ENCODE results near the gene CTDSPL2. TPM values are rescaled to one million over a fixed set of nuclear protein-coding genes. Genes with fewer than 3 reads are reported as not detected.

The CTDSPL2 gene
- total and polyA plus RNA-seq, 2 experiments from 2014 or later, result 21.1 to 48.2 TPM

DNA sequence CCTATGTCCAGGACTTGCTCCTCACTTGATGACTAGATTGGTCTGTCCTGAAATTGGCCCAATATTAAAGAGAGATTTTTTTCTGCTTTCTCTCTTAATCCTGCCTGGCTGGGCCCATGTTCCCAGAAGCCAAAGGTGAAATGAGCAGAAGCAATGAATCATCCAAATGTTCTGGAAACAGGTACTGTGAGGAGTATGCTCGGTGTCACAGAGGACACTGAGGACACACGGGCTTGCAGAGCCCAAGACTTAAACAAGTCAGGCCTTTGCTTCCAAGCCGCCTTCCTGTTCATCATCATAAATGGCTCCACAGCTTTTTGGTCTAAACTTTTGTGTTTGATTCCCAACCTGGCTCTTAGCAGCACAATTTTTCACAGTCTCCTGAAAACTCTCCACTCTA lies 140.9 kb downstream of the CTDSPL2 start:
- no peak overlapping the region for H3K4me3 ChIP-seq
- H3K9me2 ChIP-seq (ENCODE audit: insufficient read depth), result no peaks in the 10 kb centered on the region
- 82 to 84% methylated on average over 3 of the region's 3 CpGs for WGBS, 2 experiments (ENCODE audit: low coverage in 1 of 2, low lambda C conversion rate in 2 of 2, missing lambda C conversion rate in 2 of 2)
- H3K27me3 ChIP-seq (replicated peaks; ENCODE audit: insufficient read depth), result no peaks in the 10 kb centered on the region
- H3K27ac ChIP-seq, result no peak overlapping the region
- H3K36me3 ChIP-seq (ENCODE audit: low read depth), result peaks cover 39% of the 10 kb centered on the region
- H4K20me1 ChIP-seq (ENCODE audit: insufficient read depth), result no peaks in the 10 kb centered on the region
- H2AFZ ChIP-seq, result no peak overlapping the region
- H3K79me2 ChIP-seq (ENCODE audit: insufficient read depth), result no peaks in the 10 kb centered on the region
- peaks cover 33% of the 10 kb centered on the region for H3F3A ChIP-seq (ENCODE audit: insufficient read depth)
- no peaks in the 10 kb centered on the region for H3K9me3 ChIP-seq (ENCODE audit: low read depth)
- in situ Hi-C loops (cut with MboI), result no loop called here
- no peak for DNase-seq
- H3K4me1 ChIP-seq (ENCODE audit: insufficient read depth), result no peaks in the 10 kb centered on the region
- H3K9ac ChIP-seq, result no peak overlapping the region
- TF ChIP-seq EZH2phosphoT487 (IDR thresholded peaks at IDR 0.05; ENCODE audit: insufficient read depth, low read depth), result no peak
- no peak for TF ChIP-seq EZH2 (IDR thresholded peaks at IDR 0.05; ENCODE audit: insufficient read depth, poor library complexity, severe bottlenecking)
- no peak overlapping the region for H3K4me2 ChIP-seq (ENCODE audit: unreplicated experiment)

- Histone ChIP-seq H3K79me2 (ENCODE audit: insufficient read depth) (no peaks in the 10 kb centered on the region), H3K9me3 (ENCODE audit: low read depth) (no peaks in the 10 kb centered on the region), H3K27me3 (replicated peaks; ENCODE audit: insufficient read depth) (no peaks in the 10 kb centered on the region), H3K4me3 (no peak overlapping the region), H3K9me2 (ENCODE audit: insufficient read depth) (no peaks in the 10 kb centered on the region), H3K4me1 (ENCODE audit: insufficient read depth) (no peaks in the 10 kb centered on the region), H3K27ac (no peak overlapping the region), H2AFZ (no peak overlapping the region), H3F3A (ENCODE audit: insufficient read depth) (peaks cover 25% of the 10 kb centered on the region), H4K20me1 (ENCODE audit: insufficient read depth) (no peaks in the 10 kb centered on the region), H3K4me2 (ENCODE audit: unreplicated experiment) (no peak overlapping the region), H3K36me3 (ENCODE audit: low read depth) (peaks cover 29% of the 10 kb centered on the region), H3K9ac (no peak overlapping the region)
- WGBS, 2 experiments (ENCODE audit: low coverage in 1 of 2, low lambda C conversion rate in 2 of 2, missing lambda C conversion rate in 2 of 2), result 95 to 100% methylated on average over 4 of the region's 4 CpGs
- DNase-seq, result no peak
- in situ Hi-C loops (cut with MboI), result no loop called here
- TF ChIP-seq EZH2 (IDR thresholded peaks at IDR 0.05; ENCODE audit: insufficient read depth, poor library complexity, severe bottlenecking) (no peak), EZH2phosphoT487 (IDR thresholded peaks at IDR 0.05; ENCODE audit: insufficient read depth, low read depth) (no peak)
These were observed 141.9 kb downstream of the CTDSPL2 start for GRCh38 chr15:44569316-44569715.

- WGBS, 2 experiments (ENCODE audit: low coverage in 1 of 2, low lambda C conversion rate in 2 of 2, missing lambda C conversion rate in 2 of 2), result 97 to 100% methylated on average over 4 of the region's 4 CpGs
- no peak overlapping the region for H3K27ac ChIP-seq
- no peak for DNase-seq
- no peak overlapping the region for H3K4me3 ChIP-seq
- H3F3A ChIP-seq (ENCODE audit: insufficient read depth), result peaks cover 18% of the 10 kb centered on the region
- peaks cover 19% of the 10 kb centered on the region for H3K36me3 ChIP-seq (ENCODE audit: low read depth)
- H3K9me2 ChIP-seq (ENCODE audit: insufficient read depth), result no peaks in the 10 kb centered on the region
- TF ChIP-seq EZH2phosphoT487 (IDR thresholded peaks at IDR 0.05; ENCODE audit: insufficient read depth, low read depth), result no peak
- no peak for TF ChIP-seq EZH2 (IDR thresholded peaks at IDR 0.05; ENCODE audit: insufficient read depth, poor library complexity, severe bottlenecking)
- H3K4me2 ChIP-seq (ENCODE audit: unreplicated experiment), result no peak overlapping the region
- in situ Hi-C loops (cut with MboI), result no loop called here
- H3K9ac ChIP-seq, result no peak overlapping the region
- H3K9me3 ChIP-seq (ENCODE audit: low read depth), result no peaks in the 10 kb centered on the region
- H4K20me1 ChIP-seq (ENCODE audit: insufficient read depth), result no peaks in the 10 kb centered on the region
- H3K79me2 ChIP-seq (ENCODE audit: insufficient read depth), result no peaks in the 10 kb centered on the region
- H3K4me1 ChIP-seq (ENCODE audit: insufficient read depth), result no peaks in the 10 kb centered on the region
- no peak overlapping the region for H2AFZ ChIP-seq
- no peaks in the 10 kb centered on the region for H3K27me3 ChIP-seq (replicated peaks; ENCODE audit: insufficient read depth)
These were observed 142.9 kb downstream of the CTDSPL2 start for GRCh38 chr15:44570361-44570760.

DNA sequence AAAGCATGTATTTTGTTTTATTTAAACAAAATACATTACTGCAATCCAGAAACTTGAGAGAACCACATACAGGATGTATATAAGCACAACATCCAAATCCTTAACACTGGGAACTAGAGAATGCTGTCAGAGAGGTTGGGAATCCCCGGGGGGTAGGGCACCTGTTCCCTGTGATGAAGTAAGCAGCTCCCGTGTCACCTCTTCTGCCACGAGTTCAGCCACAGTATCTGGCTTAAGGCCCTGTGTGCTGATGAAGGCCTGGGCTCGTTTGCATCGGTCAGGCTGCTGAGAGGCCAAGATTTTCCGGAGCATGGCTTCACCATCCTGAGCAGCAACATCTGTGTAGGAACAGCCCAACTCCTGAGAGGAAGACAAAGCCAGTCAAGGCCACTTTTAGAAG lies 146.0 kb downstream of the CTDSPL2 start:
- Histone ChIP-seq H3K79me2 (ENCODE audit: insufficient read depth) (no peaks in the 10 kb centered on the region), H3K27ac (no peak overlapping the region), H3K9me3 (ENCODE audit: low read depth) (no peaks in the 10 kb centered on the region), H3K4me1 (ENCODE audit: insufficient read depth) (no peaks in the 10 kb centered on the region), H4K20me1 (ENCODE audit: insufficient read depth) (no peaks in the 10 kb centered on the region), H3F3A (ENCODE audit: insufficient read depth) (peaks cover 13% of the 10 kb centered on the region), H3K4me2 (ENCODE audit: unreplicated experiment) (no peak overlapping the region), H3K9ac (no peak overlapping the region), H3K9me2 (ENCODE audit: insufficient read depth) (no peaks in the 10 kb centered on the region), H3K27me3 (replicated peaks; ENCODE audit: insufficient read depth) (no peaks in the 10 kb centered on the region), H3K36me3 (ENCODE audit: low read depth) (peaks cover 11% of the 10 kb centered on the region; the same call in 1 of the 2 replicates), H2AFZ (no peak overlapping the region), H3K4me3 (no peak overlapping the region)
- 97% methylated on average over 6 of the region's 6 CpGs for WGBS, 2 experiments (ENCODE audit: low coverage in 1 of 2, low lambda C conversion rate in 2 of 2, missing lambda C conversion rate in 2 of 2)
- in situ Hi-C loops (cut with MboI), result no loop called here
- no peak for DNase-seq
- TF ChIP-seq EZH2 (IDR thresholded peaks at IDR 0.05; ENCODE audit: insufficient read depth, poor library complexity, severe bottlenecking) (no peak), EZH2phosphoT487 (IDR thresholded peaks at IDR 0.05; ENCODE audit: insufficient read depth, low read depth) (no peak)

DNA sequence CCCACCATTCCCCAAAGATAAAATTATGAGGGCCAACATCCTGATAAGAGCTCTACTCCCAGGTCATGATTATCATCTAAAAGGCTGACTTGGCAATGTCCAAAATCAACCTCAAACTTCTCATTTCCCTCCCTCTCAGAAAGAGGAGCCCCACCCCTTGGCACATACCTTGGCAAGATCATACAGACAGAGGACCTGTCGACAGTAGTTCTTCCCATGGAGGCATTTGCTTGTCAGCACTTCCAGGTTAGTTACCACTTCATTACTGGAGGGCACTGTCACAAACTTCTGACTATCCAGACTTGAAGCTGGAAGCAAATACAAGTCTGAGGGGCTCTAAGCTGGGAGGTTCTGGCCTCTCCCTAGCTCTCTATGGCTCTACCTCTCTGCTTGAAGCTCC lies 147.3 kb downstream of the CTDSPL2 start:
- no peak overlapping the region for H3K27ac ChIP-seq
- 83 to 100% methylated on average over 1 of the region's 1 CpG for WGBS, 2 experiments (ENCODE audit: low coverage in 1 of 2, low lambda C conversion rate in 2 of 2, missing lambda C conversion rate in 2 of 2)
- no peak overlapping the region for H3K4me3 ChIP-seq
- no peak overlapping the region for H3K9ac ChIP-seq
- in situ Hi-C loops (cut with MboI), result loop anchor here (25.0 kb wide), 1 partner anchor 163 kb away; the partner anchor contains the start of gene TRIM69
- no peaks in the 10 kb centered on the region for H3K27me3 ChIP-seq (replicated peaks; ENCODE audit: insufficient read depth)
- no peaks in the 10 kb centered on the region for H4K20me1 ChIP-seq (ENCODE audit: insufficient read depth)
- H3K4me1 ChIP-seq (ENCODE audit: insufficient read depth), result no peaks in the 10 kb centered on the region
- no peak overlapping the region for H3K4me2 ChIP-seq (ENCODE audit: unreplicated experiment)
- peaks cover 6% of the 10 kb centered on the region; the same call in 1 of the 2 replicates for H3K79me2 ChIP-seq (ENCODE audit: insufficient read depth)
- DNase-seq, result no peak
- TF ChIP-seq EZH2 (IDR thresholded peaks at IDR 0.05; ENCODE audit: insufficient read depth, poor library complexity, severe bottlenecking) (no peak), EZH2phosphoT487 (IDR thresholded peaks at IDR 0.05; ENCODE audit: insufficient read depth, low read depth) (no peak)
- no peaks in the 10 kb centered on the region for H3K9me3 ChIP-seq (ENCODE audit: low read depth)
- no peaks in the 10 kb centered on the region for H3K9me2 ChIP-seq (ENCODE audit: insufficient read depth)
- peaks cover 15% of the 10 kb centered on the region; the same call in 1 of the 2 replicates for H3K36me3 ChIP-seq (ENCODE audit: low read depth)
- H2AFZ ChIP-seq, result no peak overlapping the region
- H3F3A ChIP-seq (ENCODE audit: insufficient read depth), result peaks cover 4% of the 10 kb centered on the region; the same call in 1 of the 2 replicates

Other genes with a start within 250 kb of the CTDSPL2 start
- gene FRMD5, start 232.4 kb upstream of the CTDSPL2 start, total RNA-seq (2014; rRNA removed; shearing (Covaris generic)), result 0.63 and 2.9 TPM in 2 replicates
- gene FRMD5, start 232.4 kb upstream of the CTDSPL2 start, polyA plus RNA-seq (2016; fragmentation: Nextera tagmentation; extraction: Ambion mirVana), result 0.35 and 0.65 TPM in 2 replicates
- gene GOLM2, start 138.9 kb upstream of the CTDSPL2 start, total RNA-seq (2014; rRNA removed; shearing (Covaris generic)), result 129 and 152 TPM in 2 replicates
- 93.4 and 94.7 TPM in 2 replicates for gene GOLM2, start 138.9 kb upstream of the CTDSPL2 start, polyA plus RNA-seq (2016; fragmentation: Nextera tagmentation; extraction: Ambion mirVana)
- 25.2 and 37.8 TPM in 2 replicates for gene EIF3J, start 109.5 kb downstream of the CTDSPL2 start, total RNA-seq (2014; rRNA removed; shearing (Covaris generic))
- 35.9 and 38.4 TPM in 2 replicates for gene EIF3J, start 109.5 kb downstream of the CTDSPL2 start, polyA plus RNA-seq (2016; fragmentation: Nextera tagmentation; extraction: Ambion mirVana)
- 53.6 and 75.6 TPM in 2 replicates for gene SPG11, start 236.0 kb downstream of the CTDSPL2 start, total RNA-seq (2014; rRNA removed; shearing (Covaris generic))
- 20.5 and 21.5 TPM in 2 replicates for gene SPG11, start 236.0 kb downstream of the CTDSPL2 start, polyA plus RNA-seq (2016; fragmentation: Nextera tagmentation; extraction: Ambion mirVana)